ENCODE results near the gene TSHZ2.

Gene TSHZ2

DNA sequence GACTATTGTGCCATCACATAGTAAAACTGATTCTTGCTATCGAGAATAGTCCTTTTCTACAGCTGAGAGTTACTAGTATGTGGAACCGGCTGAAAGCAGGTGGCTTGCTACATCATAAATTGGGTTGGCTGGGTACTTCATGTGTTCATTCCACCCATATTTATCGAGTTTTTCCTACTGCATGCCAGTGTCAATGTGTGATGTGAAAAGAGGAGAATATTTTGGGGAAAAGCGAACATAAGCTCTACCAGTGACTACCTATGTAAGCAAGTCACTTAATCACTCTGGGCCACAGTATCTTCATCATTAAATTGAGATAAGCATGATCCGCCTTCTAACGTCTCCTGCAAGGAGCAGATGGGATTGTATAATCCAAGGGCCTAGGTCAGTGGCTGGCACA, 61.0 kb downstream of the TSHZ2 start:
- peak overlapping the region; percentile 70 for H3K9ac ChIP-seq (ENCODE audit: low read length)

DNA sequence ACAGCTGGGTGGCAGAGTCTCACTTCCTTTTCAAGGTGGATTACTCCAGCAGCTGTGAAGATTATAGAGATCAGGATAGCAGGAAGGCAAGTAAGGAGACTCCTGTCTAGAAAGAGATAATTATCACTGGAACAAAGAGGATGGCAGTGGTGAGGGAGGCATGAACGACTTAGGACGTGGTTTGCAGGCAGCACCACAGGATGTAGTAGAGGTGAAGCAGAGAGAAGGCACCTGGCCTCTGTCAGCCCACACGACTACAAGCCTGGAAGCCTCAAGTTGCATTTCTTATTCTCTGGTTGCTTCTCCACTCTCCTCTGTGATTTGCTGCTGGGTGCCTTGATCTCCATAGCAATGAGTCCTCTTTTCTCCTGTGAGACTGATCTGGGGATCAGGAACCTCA, 62.7 kb downstream of the TSHZ2 start:
- H3K4me3 ChIP-seq (ENCODE audit: low read length): no peak overlapping the region
- H3K9me3 ChIP-seq (ENCODE audit: control insufficient read depth, low read length): no peaks in the 10 kb centered on the region
- no peak overlapping the region for H3K9ac ChIP-seq (ENCODE audit: low read length)
- H3K27me3 ChIP-seq (replicated peaks; ENCODE audit: control insufficient read depth, insufficient read depth, low read length): no peaks in the 10 kb centered on the region
- H3K36me3 ChIP-seq (ENCODE audit: control insufficient read depth, insufficient read depth, low read length, severe bottlenecking): no peaks in the 10 kb centered on the region
- peaks cover 34% of the 10 kb centered on the region for H3K4me1 ChIP-seq (ENCODE audit: control insufficient read depth, insufficient read depth, low read length)
- no peak for DNase-seq (ENCODE audit: low read depth)

More for the DNA sequence above, 61.0 kb downstream of the TSHZ2 start:
- no peaks in the 10 kb centered on the region for H3K27me3 ChIP-seq (replicated peaks; ENCODE audit: control insufficient read depth, insufficient read depth, low read length)
- H3K4me1 ChIP-seq (ENCODE audit: control insufficient read depth, insufficient read depth, low read length): peaks cover 34% of the 10 kb centered on the region
- H3K36me3 ChIP-seq (ENCODE audit: control insufficient read depth, insufficient read depth, low read length, severe bottlenecking): no peaks in the 10 kb centered on the region
- no peaks in the 10 kb centered on the region for H3K9me3 ChIP-seq (ENCODE audit: control insufficient read depth, low read length)
- H3K4me3 ChIP-seq (ENCODE audit: low read length): peak overlapping the region; percentile 28
- DNase-seq (ENCODE audit: low read depth): no peak

DNA sequence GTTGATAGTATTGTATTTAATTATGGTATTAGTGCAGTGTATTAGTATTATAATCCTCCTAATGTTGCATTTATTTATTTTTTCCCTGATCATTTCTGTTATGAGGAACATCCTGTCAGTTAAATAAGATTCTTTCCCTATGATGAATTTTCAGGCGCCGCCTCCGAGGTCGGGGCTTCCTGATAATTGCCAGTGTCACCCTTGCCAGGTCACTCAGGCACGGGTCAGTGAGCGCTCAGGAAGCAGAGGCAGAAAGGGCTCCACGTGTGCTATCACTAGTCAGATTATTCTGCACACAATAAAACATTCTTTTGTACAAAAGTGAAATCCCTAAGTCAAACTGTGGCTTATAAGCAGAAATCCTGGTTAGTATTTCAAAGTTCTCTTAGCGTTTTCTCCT, 64.8 kb downstream of the TSHZ2 start:
- Histone ChIP-seq H3K9me3 (ENCODE audit: control insufficient read depth, low read length) (no peaks in the 10 kb centered on the region), H3K4me3 (ENCODE audit: low read length) (peak overlapping the region; percentile 28), H3K27me3 (replicated peaks; ENCODE audit: control insufficient read depth, insufficient read depth, low read length) (no peaks in the 10 kb centered on the region), H3K4me1 (ENCODE audit: control insufficient read depth, insufficient read depth, low read length) (peaks cover 44% of the 10 kb centered on the region), H3K36me3 (ENCODE audit: control insufficient read depth, insufficient read depth, low read length, severe bottlenecking) (no peaks in the 10 kb centered on the region), H3K9ac (ENCODE audit: low read length) (no peak overlapping the region)
- DNase-seq (ENCODE audit: low read depth): no peak

DNA sequence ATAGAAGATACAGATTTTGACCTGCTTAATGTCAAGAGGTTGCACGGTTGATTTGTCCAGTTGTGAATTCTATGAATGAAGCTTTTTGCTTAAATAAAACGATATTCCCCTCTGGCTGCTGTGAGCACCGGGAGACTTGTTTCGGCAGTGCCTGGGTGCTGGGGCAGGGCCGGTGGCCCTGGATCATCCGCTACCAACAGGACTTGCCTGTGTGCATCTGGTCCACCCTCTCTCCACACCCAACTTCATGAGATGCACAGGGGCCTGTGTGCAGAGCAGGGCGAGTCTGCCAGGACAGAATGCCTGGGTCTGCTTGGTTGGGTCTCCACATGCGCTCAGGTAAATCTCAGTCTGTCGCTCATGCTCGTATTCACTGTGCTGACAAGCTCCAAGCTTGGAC, 65.5 kb downstream of the TSHZ2 start:
- Histone ChIP-seq H3K4me1 (ENCODE audit: control insufficient read depth, insufficient read depth, low read length) (peaks cover 45% of the 10 kb centered on the region), H3K4me3 (ENCODE audit: low read length) (no peak overlapping the region), H3K9ac (ENCODE audit: low read length) (no peak overlapping the region), H3K9me3 (ENCODE audit: control insufficient read depth, low read length) (no peaks in the 10 kb centered on the region), H3K27me3 (replicated peaks; ENCODE audit: control insufficient read depth, insufficient read depth, low read length) (no peaks in the 10 kb centered on the region), H3K36me3 (ENCODE audit: control insufficient read depth, insufficient read depth, low read length, severe bottlenecking) (no peaks in the 10 kb centered on the region)
- no peak for DNase-seq (ENCODE audit: low read depth)

DNA sequence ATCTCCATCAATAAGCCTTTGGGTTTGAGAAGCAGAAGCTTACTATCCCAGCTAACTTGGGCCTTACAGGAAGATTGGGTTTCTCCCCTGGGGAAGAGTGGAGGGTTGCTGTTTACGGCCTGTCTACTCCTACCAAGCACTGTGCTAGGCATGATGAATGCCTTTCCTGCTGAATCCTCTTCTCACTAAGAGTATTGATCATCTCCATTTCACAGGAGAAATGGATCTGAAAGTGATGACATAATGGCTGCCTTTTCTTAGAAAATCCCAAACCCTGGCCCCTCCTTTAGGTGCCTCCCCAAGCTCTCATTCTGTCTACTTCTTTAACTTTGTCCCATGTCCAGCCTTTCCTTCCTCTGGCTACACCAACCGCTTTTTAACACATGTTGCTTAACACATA, 66.1 kb downstream of the TSHZ2 start:
- Histone ChIP-seq H3K27me3 (replicated peaks; ENCODE audit: control insufficient read depth, insufficient read depth, low read length) (no peaks in the 10 kb centered on the region), H3K9ac (ENCODE audit: low read length) (no peak overlapping the region), H3K4me1 (ENCODE audit: control insufficient read depth, insufficient read depth, low read length) (peaks cover 46% of the 10 kb centered on the region), H3K9me3 (ENCODE audit: control insufficient read depth, low read length) (no peaks in the 10 kb centered on the region), H3K4me3 (ENCODE audit: low read length) (no peak overlapping the region), H3K36me3 (ENCODE audit: control insufficient read depth, insufficient read depth, low read length, severe bottlenecking) (no peaks in the 10 kb centered on the region)
- DNase-seq (ENCODE audit: low read depth): no peak

DNA sequence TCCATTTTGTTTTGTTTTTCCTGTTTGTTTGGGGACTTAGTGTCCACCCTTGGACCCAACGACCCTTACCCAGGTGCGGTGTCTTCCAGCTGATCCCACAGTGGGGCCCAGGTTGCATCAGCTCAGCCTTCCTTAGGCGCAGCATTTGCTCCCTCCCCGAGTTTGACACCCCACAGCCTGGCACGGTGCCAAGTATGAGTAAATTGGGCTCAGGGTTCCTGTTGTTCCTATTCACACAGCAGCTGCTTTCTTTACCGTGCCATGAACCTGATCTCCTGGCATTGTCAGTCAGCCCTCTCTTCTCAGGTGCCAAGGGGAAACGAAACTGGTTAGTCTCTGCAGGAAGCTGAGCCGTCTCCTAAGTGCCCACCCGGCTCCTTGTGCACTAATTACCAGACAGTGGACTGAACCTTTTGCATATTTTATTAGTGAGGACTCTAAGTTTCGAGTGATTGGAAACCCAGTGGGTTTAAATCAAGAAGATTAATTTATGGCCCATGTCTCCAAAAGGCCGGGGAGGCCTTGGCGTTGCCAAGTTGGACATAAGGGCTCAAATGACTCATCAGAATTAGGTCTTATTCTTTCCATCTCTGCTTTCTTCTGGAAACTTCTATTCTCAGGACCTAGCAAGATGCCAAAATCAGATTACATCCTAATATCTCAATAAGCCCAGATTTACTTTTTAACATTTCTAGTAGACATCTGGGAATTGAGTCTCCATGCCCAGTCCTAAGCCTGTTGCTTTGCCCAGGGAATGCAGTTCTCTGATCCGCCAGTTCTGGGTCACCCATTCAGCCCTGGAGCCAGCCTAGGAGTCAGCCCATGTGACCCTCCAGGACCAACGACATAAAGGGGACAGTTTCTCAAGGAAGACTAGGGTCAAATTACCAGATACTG, 68.8 kb downstream of the TSHZ2 start:
- H3K9me3 ChIP-seq (ENCODE audit: control insufficient read depth, low read length): no peaks in the 10 kb centered on the region
- H3K9ac ChIP-seq (ENCODE audit: low read length): peak overlapping the region; percentile 39
- peaks cover 44% of the 10 kb centered on the region for H3K4me1 ChIP-seq (ENCODE audit: control insufficient read depth, insufficient read depth, low read length)
- no peak for DNase-seq (ENCODE audit: low read depth)
- H3K36me3 ChIP-seq (ENCODE audit: control insufficient read depth, insufficient read depth, low read length, severe bottlenecking): no peaks in the 10 kb centered on the region
- peak overlapping the region; percentile 77 for H3K4me3 ChIP-seq (ENCODE audit: low read length)
- H3K27me3 ChIP-seq (replicated peaks; ENCODE audit: control insufficient read depth, insufficient read depth, low read length): no peaks in the 10 kb centered on the region

DNA sequence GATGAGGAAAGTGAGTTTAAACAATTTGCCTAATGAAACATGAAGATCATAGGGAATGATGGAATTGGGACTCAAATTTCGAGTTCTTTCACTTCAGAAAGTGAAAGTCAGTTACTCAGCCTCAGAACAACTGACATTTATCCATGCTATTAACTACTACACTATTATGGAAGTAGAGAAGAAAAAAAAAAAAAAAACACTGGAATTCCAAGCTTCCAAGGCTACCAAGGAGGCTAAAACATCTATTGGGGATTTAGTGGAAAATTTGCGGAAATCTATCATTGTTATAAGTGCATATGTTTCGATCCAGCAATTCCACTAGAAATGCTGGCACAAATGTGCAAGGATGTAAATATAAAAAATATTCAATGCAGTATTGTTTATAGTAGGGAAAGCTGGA, 70.4 kb downstream of the TSHZ2 start:
- H3K27me3 ChIP-seq (replicated peaks; ENCODE audit: control insufficient read depth, insufficient read depth, low read length): no peaks in the 10 kb centered on the region
- H3K4me3 ChIP-seq (ENCODE audit: low read length): peak overlapping the region; percentile 77
- H3K9ac ChIP-seq (ENCODE audit: low read length): peak overlapping the region; percentile 39
- no peaks in the 10 kb centered on the region for H3K36me3 ChIP-seq (ENCODE audit: control insufficient read depth, insufficient read depth, low read length, severe bottlenecking)
- peaks cover 7% of the 10 kb centered on the region for H3K9me3 ChIP-seq (ENCODE audit: control insufficient read depth, low read length)
- no peak for DNase-seq (ENCODE audit: low read depth)
- peaks cover 35% of the 10 kb centered on the region for H3K4me1 ChIP-seq (ENCODE audit: control insufficient read depth, insufficient read depth, low read length)

DNA sequence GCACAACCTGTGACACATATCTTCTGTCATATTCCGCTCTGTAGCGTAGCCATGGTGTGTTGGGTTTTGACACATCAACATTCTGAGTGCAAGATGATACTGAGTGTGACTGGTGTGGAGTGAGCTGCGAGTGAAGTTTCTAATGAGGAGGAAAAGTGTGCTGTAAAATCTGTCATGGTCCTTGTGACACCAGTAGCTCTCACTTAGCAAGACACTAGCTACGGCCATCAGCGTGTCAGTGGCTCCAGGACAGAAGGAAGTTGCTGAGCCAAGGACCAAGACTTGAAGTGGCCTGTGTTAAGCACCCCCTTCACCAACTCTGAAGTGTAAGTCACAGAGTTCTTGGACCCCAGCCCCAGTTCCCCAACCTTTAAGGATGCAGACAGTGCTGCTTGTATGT, 72.1 kb downstream of the TSHZ2 start:
- Histone ChIP-seq H3K27me3 (replicated peaks; ENCODE audit: control insufficient read depth, insufficient read depth, low read length) (no peaks in the 10 kb centered on the region), H3K36me3 (ENCODE audit: control insufficient read depth, insufficient read depth, low read length, severe bottlenecking) (no peaks in the 10 kb centered on the region), H3K9me3 (ENCODE audit: control insufficient read depth, low read length) (peaks cover 7% of the 10 kb centered on the region), H3K4me3 (ENCODE audit: low read length) (no peak overlapping the region), H3K4me1 (ENCODE audit: control insufficient read depth, insufficient read depth, low read length) (peaks cover 35% of the 10 kb centered on the region), H3K9ac (ENCODE audit: low read length) (no peak overlapping the region)
- no peak for DNase-seq (ENCODE audit: low read depth)

DNA sequence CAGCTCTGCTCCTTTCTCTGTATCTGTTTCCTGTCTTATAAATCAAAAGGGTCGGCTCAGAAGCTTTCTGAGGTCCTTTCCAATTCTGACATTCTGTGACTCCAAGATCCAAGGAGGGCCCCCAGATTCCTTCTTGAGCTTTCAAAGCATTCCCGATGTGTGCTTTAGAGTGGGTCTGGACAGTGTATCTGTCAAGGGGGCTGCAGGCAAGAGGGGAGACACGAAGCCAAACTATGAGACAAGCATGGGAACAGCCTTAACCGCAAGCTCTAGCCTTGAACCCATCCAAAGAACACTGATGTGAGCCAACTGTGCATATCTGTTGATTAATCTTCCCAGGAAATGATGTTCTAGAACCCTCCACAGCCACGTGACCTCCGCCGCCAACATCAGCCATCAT, 73.8 kb downstream of the TSHZ2 start:
- Histone ChIP-seq H3K4me3 (ENCODE audit: low read length) (no peak overlapping the region), H3K4me1 (ENCODE audit: control insufficient read depth, insufficient read depth, low read length) (peaks cover 25% of the 10 kb centered on the region), H3K36me3 (ENCODE audit: control insufficient read depth, insufficient read depth, low read length, severe bottlenecking) (no peaks in the 10 kb centered on the region), H3K9me3 (ENCODE audit: control insufficient read depth, low read length) (peaks cover 7% of the 10 kb centered on the region), H3K9ac (ENCODE audit: low read length) (no peak overlapping the region), H3K27me3 (replicated peaks; ENCODE audit: control insufficient read depth, insufficient read depth, low read length) (no peaks in the 10 kb centered on the region)
- DNase-seq (ENCODE audit: low read depth): no peak

DNA sequence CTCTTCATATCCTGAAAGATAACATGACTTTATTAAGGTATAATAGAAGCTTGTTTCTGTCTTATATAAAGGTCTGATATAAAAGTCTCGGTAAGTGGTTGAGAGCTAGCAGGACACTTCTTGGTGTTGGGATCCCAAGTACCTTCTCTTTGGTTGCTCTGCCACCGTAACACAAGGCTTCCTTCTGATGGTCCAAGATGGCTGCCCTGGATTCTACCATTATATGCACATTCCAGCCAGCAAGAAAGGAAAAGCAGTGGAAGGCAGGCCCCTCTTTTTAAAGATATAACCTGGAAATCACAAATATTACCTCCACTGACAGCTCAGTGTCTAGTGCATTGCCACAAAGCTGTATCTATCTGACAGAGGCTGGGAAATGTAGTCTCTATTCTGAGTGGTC, 75.0 kb downstream of the TSHZ2 start:
- no peaks in the 10 kb centered on the region for H3K36me3 ChIP-seq (ENCODE audit: control insufficient read depth, insufficient read depth, low read length, severe bottlenecking)
- H3K9ac ChIP-seq (ENCODE audit: low read length): no peak overlapping the region
- DNase-seq (ENCODE audit: low read depth): no peak
- peaks cover 12% of the 10 kb centered on the region for H3K4me1 ChIP-seq (ENCODE audit: control insufficient read depth, insufficient read depth, low read length)
- peaks cover 7% of the 10 kb centered on the region for H3K9me3 ChIP-seq (ENCODE audit: control insufficient read depth, low read length)
- no peaks in the 10 kb centered on the region for H3K27me3 ChIP-seq (replicated peaks; ENCODE audit: control insufficient read depth, insufficient read depth, low read length)
- no peak overlapping the region for H3K4me3 ChIP-seq (ENCODE audit: low read length)

DNA sequence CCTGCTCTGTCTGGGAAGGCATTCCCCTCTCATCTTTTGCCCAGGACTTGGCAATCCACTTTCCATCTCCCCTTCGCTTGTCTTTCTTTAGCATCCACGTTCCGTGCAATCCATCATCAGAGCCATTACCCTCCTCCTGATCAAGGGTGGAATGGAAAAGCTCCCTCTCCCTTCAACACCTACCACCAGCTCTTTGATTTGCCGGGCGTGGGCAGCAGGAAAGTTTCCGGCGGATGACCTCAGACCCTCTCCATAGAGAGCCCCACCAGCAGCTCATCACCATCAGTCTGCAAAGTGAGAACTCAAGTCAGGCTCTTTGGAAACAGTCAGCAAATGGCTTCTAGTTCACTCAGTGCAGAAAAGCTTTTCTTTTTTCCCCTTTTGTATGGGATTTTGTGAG, 76.2 kb downstream of the TSHZ2 start:
- peaks cover 7% of the 10 kb centered on the region for H3K9me3 ChIP-seq (ENCODE audit: control insufficient read depth, low read length)
- DNase-seq (ENCODE audit: low read depth): no peak
- no peaks in the 10 kb centered on the region for H3K36me3 ChIP-seq (ENCODE audit: control insufficient read depth, insufficient read depth, low read length, severe bottlenecking)
- H3K4me1 ChIP-seq (ENCODE audit: control insufficient read depth, insufficient read depth, low read length): peaks cover under 1% of the 10 kb centered on the region
- no peaks in the 10 kb centered on the region for H3K27me3 ChIP-seq (replicated peaks; ENCODE audit: control insufficient read depth, insufficient read depth, low read length)
- no peak overlapping the region for H3K9ac ChIP-seq (ENCODE audit: low read length)
- H3K4me3 ChIP-seq (ENCODE audit: low read length): no peak overlapping the region

DNA sequence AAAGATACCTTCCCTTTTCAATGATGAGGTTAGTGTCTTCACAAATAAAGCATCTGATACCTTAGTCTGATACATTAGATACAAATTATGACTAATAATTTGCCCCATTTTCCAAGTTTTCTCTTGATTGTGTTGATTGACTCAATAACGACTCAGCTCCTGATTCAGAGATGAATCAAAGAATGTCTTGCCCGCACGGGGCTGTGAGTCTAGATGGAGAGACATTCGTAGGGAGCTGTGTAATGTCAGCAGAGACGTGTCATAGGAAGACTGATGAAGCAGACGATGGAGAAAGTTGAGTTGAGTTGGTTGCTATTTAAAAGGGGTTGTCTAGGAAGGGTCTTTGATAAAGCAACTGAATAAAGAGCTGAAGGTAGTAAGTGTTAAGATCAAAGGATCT, 78.2 kb downstream of the TSHZ2 start:
- no peaks in the 10 kb centered on the region for H3K4me1 ChIP-seq (ENCODE audit: control insufficient read depth, insufficient read depth, low read length)

More for the DNA sequence above, 78.2 kb downstream of the TSHZ2 start:
- Histone ChIP-seq H3K9me3 (ENCODE audit: control insufficient read depth, low read length) (peaks cover 7% of the 10 kb centered on the region), H3K9ac (ENCODE audit: low read length) (no peak overlapping the region), H3K36me3 (ENCODE audit: control insufficient read depth, insufficient read depth, low read length, severe bottlenecking) (no peaks in the 10 kb centered on the region), H3K27me3 (replicated peaks; ENCODE audit: control insufficient read depth, insufficient read depth, low read length) (no peaks in the 10 kb centered on the region), H3K4me3 (ENCODE audit: low read length) (no peak overlapping the region)
- DNase-seq (ENCODE audit: low read depth): no peak
